DOHH2 (cell line): Measurements from ENCODE around the gene GBA3.

Experiments
- H3F3A ChIP-seq: fragments of 200-600 bp; sonication (generic), shearing (Covaris generic); 2 replicates; pipeline ENCODE4 v1.6.0; 2016; ENCODE audit warnings: antibody characterized with exemption, mild to moderate bottlenecking; ENCODE audit not compliant: control insufficient read depth, insufficient read depth
- H3K27ac ChIP-seq: fragments of 200-600 bp; sonication (generic); 2 replicates; pipeline ENCODE4 v1.5.1; 2014; ENCODE audit warnings: low read depth, mild to moderate bottlenecking, low read length, moderate library complexity
- H3K27me3 ChIP-seq: fragments of 200-600 bp; sonication (generic); 2 replicates; pipeline ENCODE4 v1.6.1; 2014; ENCODE audit warnings: mild to moderate bottlenecking, low read length, mixed read lengths; ENCODE audit not compliant: control insufficient read depth
- H3K36me3 ChIP-seq: fragments of 200-600 bp; sonication (generic); 2 replicates; pipeline ENCODE4 v1.6.1; 2014; ENCODE audit warnings: mild to moderate bottlenecking, low read length, moderate library complexity, mixed read lengths; ENCODE audit not compliant: control insufficient read depth
- H3K4me1 ChIP-seq: fragments of 200-600 bp; sonication (generic); 2 replicates; pipeline ENCODE4 v1.6.1; 2014; ENCODE audit warnings: mild to moderate bottlenecking, low read length, mixed read lengths; ENCODE audit not compliant: control insufficient read depth
- H3K4me2 ChIP-seq: fragments of 200-600 bp; sonication (generic); 2 replicates; pipeline ENCODE4 v1.6.0; 2014; ENCODE audit warnings: mild to moderate bottlenecking, low read length, moderate library complexity
- H3K4me3 ChIP-seq: fragments of 200-600 bp; sonication (generic); 2 replicates; pipeline ENCODE4 v1.5.1; 2014; ENCODE audit warnings: mild to moderate bottlenecking, low read length, mixed read lengths
- H3K79me2 ChIP-seq: fragments of 200-600 bp; sonication (generic); 2 replicates; pipeline ENCODE4 v1.6.1; 2014; ENCODE audit warnings: mild to moderate bottlenecking, low read length, mixed read lengths; ENCODE audit not compliant: control insufficient read depth
- H3K9me2 ChIP-seq: fragments of 200-600 bp; sonication (generic); replicated peaks from 2 replicates; pipeline ENCODE4 v1.6.1; 2014; ENCODE audit warnings: mild to moderate bottlenecking, low read length, mixed read lengths; ENCODE audit not compliant: control insufficient read depth
- H3K9me3 ChIP-seq: fragments of 200-600 bp; sonication (generic); 2 replicates; pipeline ENCODE4 v1.6.1; 2014; ENCODE audit warnings: antibody characterized with exemption, low read length, mixed read lengths; ENCODE audit not compliant: control insufficient read depth, insufficient read depth
- H4K20me1 ChIP-seq: fragments of 200-600 bp; sonication (generic); 2 replicates; pipeline ENCODE4 v1.6.0; 2014; ENCODE audit warnings: low read depth, mild to moderate bottlenecking, antibody characterized with exemption, low read length, moderate library complexity; ENCODE audit not compliant: control insufficient read depth, insufficient read depth
- CTCF ChIP-seq: fragments of 200-600 bp; sonication (generic); IDR thresholded peaks from one replicate; pipeline ENCODE4 v1.5.1; 2014; ENCODE audit warnings: antibody characterized with exemption, mild to moderate bottlenecking, low read depth, low read length; ENCODE audit not compliant: poor library complexity, severe bottlenecking
- EZH2phosphoT487 ChIP-seq: fragments of 200-600 bp; sonication (generic); IDR thresholded peaks from 2 replicates; pipeline ENCODE4 v1.6.1; 2017; ENCODE audit warnings: borderline replicate concordance, mild to moderate bottlenecking, antibody characterized with exemption, low read length, moderate library complexity, mixed read lengths

GBA3 gene

GRCh38 chr4:22648996-22649395, 43.7 kb upstream of the GBA3 start:
- no peaks in the 10 kb centered on the region for H3F3A ChIP-seq
- no peaks in the 10 kb centered on the region for H4K20me1 ChIP-seq
- H3K27me3 ChIP-seq = no peaks in the 10 kb centered on the region
- no peaks in the 10 kb centered on the region for H3K79me2 ChIP-seq
- H3K4me3 ChIP-seq = no peak overlapping the region
- H3K27ac ChIP-seq = no peak overlapping the region
- no peaks in the 10 kb centered on the region for H3K36me3 ChIP-seq
- no peaks in the 10 kb centered on the region for H3K9me2 ChIP-seq
- no peaks in the 10 kb centered on the region for H3K4me1 ChIP-seq
- no peak for TF ChIP-seq EZH2phosphoT487
- TF ChIP-seq CTCF = no peak
- H3K4me2 ChIP-seq = no peak overlapping the region
- no peaks in the 10 kb centered on the region for H3K9me3 ChIP-seq

GRCh38 chr4:22650771-22651170, 42.0 kb upstream of the GBA3 start:
- Histone ChIP-seq H3K9me3 (no peaks in the 10 kb centered on the region), H3K27ac (no peak overlapping the region), H3K4me1 (no peaks in the 10 kb centered on the region), H3K36me3 (no peaks in the 10 kb centered on the region), H3K4me3 (no peak overlapping the region), H3F3A (no peaks in the 10 kb centered on the region), H3K27me3 (no peaks in the 10 kb centered on the region), H3K79me2 (no peaks in the 10 kb centered on the region), H3K4me2 (no peak overlapping the region), H3K9me2 (no peaks in the 10 kb centered on the region), H4K20me1 (no peaks in the 10 kb centered on the region)
- TF ChIP-seq EZH2phosphoT487 (no peak), CTCF (no peak)

GRCh38 chr4:22653752-22654151, 39.0 kb upstream of the GBA3 start:
- Histone ChIP-seq H3K4me3 (no peak overlapping the region), H4K20me1 (no peaks in the 10 kb centered on the region), H3K9me2 (no peaks in the 10 kb centered on the region), H3K27me3 (no peaks in the 10 kb centered on the region), H3K36me3 (no peaks in the 10 kb centered on the region), H3F3A (no peaks in the 10 kb centered on the region), H3K27ac (no peak overlapping the region), H3K4me2 (no peak overlapping the region), H3K9me3 (no peaks in the 10 kb centered on the region), H3K79me2 (no peaks in the 10 kb centered on the region), H3K4me1 (no peaks in the 10 kb centered on the region)
- no peak for TF ChIP-seq CTCF
- TF ChIP-seq EZH2phosphoT487 = no peak

- H3K4me1 ChIP-seq = no peaks in the 10 kb centered on the region
Measured at GRCh38 chr4:22661443-22661842, 31.3 kb upstream of the GBA3 start.

More at GRCh38 chr4:22661443-22661842, 31.3 kb upstream of the GBA3 start:
- Histone ChIP-seq H3K27ac (no peak overlapping the region), H3K36me3 (no peaks in the 10 kb centered on the region), H3K27me3 (no peaks in the 10 kb centered on the region), H3K79me2 (no peaks in the 10 kb centered on the region), H3K4me3 (no peak overlapping the region), H4K20me1 (no peaks in the 10 kb centered on the region), H3F3A (no peaks in the 10 kb centered on the region), H3K4me2 (no peak overlapping the region), H3K9me3 (no peaks in the 10 kb centered on the region), H3K9me2 (no peaks in the 10 kb centered on the region)
- no peak for TF ChIP-seq CTCF
